K562 (cell line): ENCODE results near the gene CLTRN. TPM values are rescaled to one million over a fixed set of nuclear protein-coding genes. Genes with fewer than 3 reads are reported as not detected.

Experiments used
- BCLAF1 ChIP-seq, 2 experiments: fragments of 450-650 bp in 1 of 2; IDR thresholded peaks; 2 replicates each; pipeline ENCODE4 v1.6.1; 2011 to 2017; ENCODE audit warnings: low read depth in 2 of 2, antibody characterized with exemption in 1 of 2, borderline replicate concordance in 1 of 2, low read length in 1 of 2, mild to moderate bottlenecking in 1 of 2, mixed read lengths in 1 of 2; ENCODE audit not compliant: control insufficient read depth in 1 of 2
- BCOR ChIP-seq: fragments of 450-650 bp; IDR thresholded peaks from 2 replicates; pipeline ENCODE4 v1.6.1; 2016
- CHCHD3 ChIP-seq: fragments of 250-450 bp; sonication (Bioruptor Pico); IDR thresholded peaks from 2 replicates; pipeline ENCODE4 v2.1.2; 2022; ENCODE audit warnings: mild to moderate bottlenecking
- CREB5 ChIP-seq: fragments of 250-450 bp; sonication (Bioruptor Pico); IDR thresholded peaks from 2 replicates; pipeline ENCODE4 v1.5.0; 2020; ENCODE audit warnings: mild to moderate bottlenecking
- CREM ChIP-seq: IDR thresholded peaks from 2 replicates; pipeline ENCODE4 v1.6.1; 2014; ENCODE audit warnings: antibody characterized with exemption, low read depth
- CSDE1 ChIP-seq, 2 experiments: fragments of 450-650 bp; IDR thresholded peaks; 2 replicates each; pipeline ENCODE4 v1.6.1; 2016; ENCODE audit warnings: mild to moderate bottlenecking in 1 of 2
- EZH2 ChIP-seq: IDR thresholded peaks from 2 replicates; pipeline ENCODE4 v1.6.1; 2012; ENCODE audit warnings: low read depth, mild to moderate bottlenecking, inconsistent platforms, low read length, borderline replicate concordance
- FOXP4 ChIP-seq: sonication (generic); formaldehyde crosslinking; IDR thresholded peaks from 2 replicates; pipeline ENCODE4 v1.8.0; 2022; ENCODE audit warnings: mild to moderate bottlenecking, missing genetic modification reagents, borderline replicate concordance
- MTA1 ChIP-seq: fragments of 450-650 bp; IDR thresholded peaks from 2 replicates; pipeline ENCODE4 v1.6.1; 2017; ENCODE audit warnings: borderline replicate concordance
- POLR2G ChIP-seq: fragments of 200-400 bp; formaldehyde crosslinking; IDR thresholded peaks from 2 replicates; pipeline ENCODE4 v1.6.1; 2017; ENCODE audit warnings: low read depth, mild to moderate bottlenecking, antibody characterized with exemption, low read length, moderate library complexity
- PPARD ChIP-seq: fragments of 250-450 bp; sonication (Bioruptor Pico); IDR thresholded peaks from 2 replicates; pipeline ENCODE4 v1.8.0; 2022; ENCODE audit warnings: inconsistent platforms, mild to moderate bottlenecking, moderate library complexity
- RFX7 ChIP-seq: fragments of 250-450 bp; sonication (Bioruptor Pico); IDR thresholded peaks from 2 replicates; pipeline ENCODE4 v1.5.1; 2021; ENCODE audit warnings: mild to moderate bottlenecking
- TARDBP ChIP-seq: fragments of 450-650 bp; IDR thresholded peaks from 2 replicates; pipeline ENCODE4 v1.6.1; 2016
- THRB ChIP-seq: fragments of 450-650 bp; formaldehyde crosslinking; conservative IDR thresholded peaks from 2 replicates; pipeline ENCODE4 v1.4.0; 2022; ENCODE audit warnings: mild to moderate bottlenecking, missing genetic modification characterization
- ZFPM2 ChIP-seq: fragments of 250-450 bp; sonication (Bioruptor Pico); IDR thresholded peaks from 2 replicates; pipeline ENCODE4 v1.5.1; 2022; ENCODE audit warnings: mild to moderate bottlenecking
- ZNF121 ChIP-seq: sonication (generic); formaldehyde crosslinking; conservative IDR thresholded peaks from 2 replicates; pipeline ENCODE4 v1.8.0; 2022; ENCODE audit warnings: missing genetic modification reagents
- ZNF57 ChIP-seq: fragments of 450-650 bp; formaldehyde crosslinking; IDR thresholded peaks from 2 replicates; pipeline ENCODE4 v1.4.0; 2020; ENCODE audit warnings: mild to moderate bottlenecking, moderate library complexity
- ZNF583 ChIP-seq: fragments of 250-450 bp; sonication (Bioruptor Pico); IDR thresholded peaks from 2 replicates; pipeline ENCODE4 v1.4.0; 2020
- ZNF785 ChIP-seq: fragments of 250-450 bp; sonication (Bioruptor Pico); IDR thresholded peaks from 2 replicates; pipeline ENCODE4 v1.4.0; 2020; ENCODE audit warnings: mild to moderate bottlenecking
- ZZZ3 ChIP-seq: fragments of 450-650 bp; IDR thresholded peaks from 2 replicates; pipeline ENCODE4 v1.6.1; 2016; ENCODE audit warnings: antibody characterized with exemption, mild to moderate bottlenecking, moderate library complexity
- polyA plus RNA-seq, 8 experiments: library from polyadenylated mRNA; depleted of rRNA in 4 of 8; stranded (reverse) in 5 of 8; unstranded in 3 of 8; fragments of >200 nt; fragmentation: Nextera tagmentation in 2 of 8; fragmentation: Illumina TruSeq in 1 of 8; extraction: Ambion mirVana in 2 of 8; extraction: Trizol in 1 of 8; gene quantifications; 2 replicates each; pipeline versions ENCODE4 v1.2.1 to v1.2.3, GENCODE V29; 2011 to 2014; ENCODE audit warnings: inconsistent platforms in 1 of 8, missing spikeins in 1 of 8
- total RNA-seq, 7 experiments: library from RNA; depleted of rRNA in 6 of 7; stranded (reverse); fragments of >200 nt in 6 of 7; fragmentation: Illumina TruSeq in 2 of 7; extraction: Trizol in 2 of 7; gene quantifications; 2 replicates each; pipeline versions ENCODE4 v1.2.1 to v1.2.3, GENCODE V29; 2011 to 2021; ENCODE audit warnings: low replicate concordance in 1 of 7
- TF ChIP-seq, protein P1 (sequence below): sonication (generic); formaldehyde crosslinking; IDR thresholded peaks from 2 replicates; pipeline ENCODE4 v1.5.0; 2020; ENCODE audit warnings: missing genetic modification reagents

Gene CLTRN
- total and polyA plus RNA-seq, 9 of the 15 experiments (the other 6 are each of a cell fraction or from before 2014, with no cell fraction given), result 0.11 to 0.36 (median 0.18) TPM; not detected in 2

GRCh38 chrX:15674841-15675489 is 10.4 kb upstream of the CLTRN start (continued):
- TF ChIP-seq FOXP4 (CRISPR knock-in tag), result peak; percentile 90; the same call in 1 of the 2 replicates
- no peak for TF ChIP-seq ZNF583 (CRISPR knock-in tag)
- peak; percentile 41; the same call in 1 of the 2 replicates for TF ChIP-seq THRB (CRISPR knock-in tag)
- TF ChIP-seq ZNF121 (CRISPR knock-in tag), result no peak
- peak; percentile 42; the same call in 1 of the 2 replicates for TF ChIP-seq BCOR
- no peak for TF ChIP-seq BCLAF1 (IDR thresholded peaks at IDR 0.05; ENCODE audit: borderline replicate concordance in 1 of 2, control insufficient read depth in 1 of 2, low read depth in 2 of 2, low read length in 1 of 2)
- no peak; the same call in 1 of the 2 replicates for TF ChIP-seq ZZZ3
- TF ChIP-seq CHCHD3 (CRISPR knock-in tag), result no peak
- no peak for TF ChIP-seq ZNF785
- TF ChIP-seq CREB5 (CRISPR knock-in tag), result no peak
- TF ChIP-seq EZH2, result no peak
- TF ChIP-seq PPARD (CRISPR knock-in tag), result no peak
- TF ChIP-seq TARDBP, result no peak
- TF ChIP-seq MTA1, result no peak
- peak; percentile 92 for TF ChIP-seq CREM
- no peak for TF ChIP-seq RFX7 (CRISPR knock-in tag)
- TF ChIP-seq ZNF57 (CRISPR knock-in tag), result no peak
- peak; percentile 82 for TF ChIP-seq POLR2G
- TF ChIP-seq, protein P1, sequence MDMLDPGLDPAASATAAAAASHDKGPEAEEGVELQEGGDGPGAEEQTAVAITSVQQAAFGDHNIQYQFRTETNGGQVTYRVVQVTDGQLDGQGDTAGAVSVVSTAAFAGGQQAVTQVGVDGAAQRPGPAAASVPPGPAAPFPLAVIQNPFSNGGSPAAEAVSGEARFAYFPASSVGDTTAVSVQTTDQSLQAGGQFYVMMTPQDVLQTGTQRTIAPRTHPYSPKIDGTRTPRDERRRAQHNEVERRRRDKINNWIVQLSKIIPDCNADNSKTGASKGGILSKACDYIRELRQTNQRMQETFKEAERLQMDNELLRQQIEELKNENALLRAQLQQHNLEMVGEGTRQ (CRISPR knock-in tag), result no peak
- TF ChIP-seq CSDE1 (IDR thresholded peaks at IDR 0.05), result no peak
- TF ChIP-seq ZFPM2 (CRISPR knock-in tag), result no peak
